GM12875 (cell line): ENCODE measurements around the gene TPRG1L.

Source experiments
- H3K4me3 ChIP-seq: one replicate; pipeline ENCODE4 v1.5.1; 2011; ENCODE audit warnings: low read depth, low read length, control low read depth
- CTCF ChIP-seq: IDR thresholded peaks from 2 replicates; pipeline ENCODE4 v1.5.1; 2011; ENCODE audit warnings: low read depth, mild to moderate bottlenecking, control low read depth, inconsistent platforms, low read length, moderate library complexity, borderline replicate concordance; ENCODE audit not compliant: insufficient read depth

The TPRG1L gene

DNA sequence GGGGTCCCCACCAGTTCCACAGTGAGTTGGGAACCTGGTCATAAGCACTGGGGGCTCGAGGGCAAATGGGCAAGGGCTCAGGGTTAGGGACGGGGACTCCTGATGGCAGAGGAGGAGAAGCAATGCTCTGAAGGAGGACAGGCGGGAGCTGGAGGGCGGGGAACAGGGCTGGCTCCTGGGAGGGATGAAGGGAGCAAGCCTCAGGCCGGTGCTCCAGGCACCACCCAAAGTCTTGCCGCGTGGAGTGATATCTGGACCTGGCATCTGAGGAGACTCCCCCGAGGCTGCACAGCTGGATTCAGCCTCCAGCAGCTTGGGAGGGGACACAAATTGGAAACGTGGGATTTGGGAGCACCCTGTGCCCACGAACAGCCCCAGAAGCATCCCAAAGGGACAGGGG, 24.5 kb upstream of the TPRG1L start:
- H3K4me3 ChIP-seq = no peak overlapping the region
- no peak for TF ChIP-seq CTCF

- H3K4me3 ChIP-seq = no peak overlapping the region
- no peak for TF ChIP-seq CTCF
These were observed 23.1 kb upstream of the TPRG1L start for GRCh38 chr1:3601743-3602142.

DNA sequence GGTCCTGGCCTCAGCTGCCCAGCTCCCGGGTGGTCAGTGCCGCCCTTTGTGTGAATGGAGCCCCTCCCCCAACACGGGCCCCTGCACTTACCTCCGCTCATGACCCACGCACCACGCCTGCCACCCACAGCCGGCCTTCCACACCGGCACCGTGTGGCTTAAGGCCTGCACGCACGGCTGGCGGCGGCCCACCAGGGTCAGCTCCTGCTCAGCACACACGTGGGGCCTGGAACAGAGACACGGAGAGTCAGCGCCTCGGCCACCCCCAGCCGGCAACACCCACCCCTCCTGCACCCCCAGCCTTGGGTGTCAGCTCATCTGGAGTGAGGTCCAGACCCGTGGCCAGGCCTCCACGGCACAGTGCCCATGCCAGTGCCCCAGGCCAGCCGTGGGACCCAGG, 22.4 kb upstream of the TPRG1L start:
- no peak overlapping the region for H3K4me3 ChIP-seq
- no peak for TF ChIP-seq CTCF

- no peak for TF ChIP-seq CTCF
- no peak overlapping the region for H3K4me3 ChIP-seq
These were observed 21.7 kb upstream of the TPRG1L start for GRCh38 chr1:3603156-3603555.

DNA sequence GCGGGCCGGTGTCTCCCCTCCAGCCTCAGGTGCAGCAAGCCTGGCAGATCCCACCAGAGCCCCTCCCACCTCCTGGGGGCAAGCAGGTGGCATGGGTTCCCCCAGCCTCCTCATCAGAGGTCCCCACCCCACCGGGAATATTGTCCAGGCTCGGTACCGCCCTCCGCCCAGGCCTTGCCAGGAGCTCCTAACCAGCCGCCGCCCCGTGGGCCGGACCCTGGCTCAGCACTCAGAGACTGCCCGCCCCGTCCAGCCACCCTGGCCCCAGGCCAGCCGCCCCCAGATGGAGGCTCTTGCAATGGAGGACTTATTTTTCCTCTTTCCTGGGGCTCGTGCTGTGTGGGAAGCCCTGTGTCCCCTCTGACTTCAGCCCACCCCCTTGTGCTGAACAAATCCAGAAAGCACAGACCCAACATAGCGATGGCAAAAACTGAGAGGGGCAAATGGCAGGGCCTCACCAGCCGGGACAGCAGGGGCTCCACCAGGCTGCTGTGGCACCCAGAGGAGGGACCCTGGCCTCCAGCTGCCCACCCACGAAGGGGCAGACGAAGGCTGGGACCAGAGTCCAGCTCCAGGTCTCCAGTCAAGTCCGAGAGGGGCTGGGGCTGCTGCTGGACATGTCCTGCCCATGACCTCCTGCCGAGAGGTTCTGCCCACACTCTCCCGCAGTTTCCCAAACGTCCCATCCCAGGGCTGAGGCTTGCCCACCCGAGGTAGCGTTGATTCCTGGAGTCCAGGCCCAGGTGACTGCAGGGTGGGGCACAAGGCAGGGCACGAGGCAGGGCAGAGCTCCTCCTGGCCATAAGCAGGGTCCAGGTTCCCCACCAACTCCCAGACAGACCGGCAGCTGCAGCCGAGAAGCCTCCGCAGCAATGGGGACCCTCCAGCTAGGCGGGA, 21.0 kb upstream of the TPRG1L start:
- H3K4me3 ChIP-seq = no peak overlapping the region
- TF ChIP-seq CTCF = no peak

DNA sequence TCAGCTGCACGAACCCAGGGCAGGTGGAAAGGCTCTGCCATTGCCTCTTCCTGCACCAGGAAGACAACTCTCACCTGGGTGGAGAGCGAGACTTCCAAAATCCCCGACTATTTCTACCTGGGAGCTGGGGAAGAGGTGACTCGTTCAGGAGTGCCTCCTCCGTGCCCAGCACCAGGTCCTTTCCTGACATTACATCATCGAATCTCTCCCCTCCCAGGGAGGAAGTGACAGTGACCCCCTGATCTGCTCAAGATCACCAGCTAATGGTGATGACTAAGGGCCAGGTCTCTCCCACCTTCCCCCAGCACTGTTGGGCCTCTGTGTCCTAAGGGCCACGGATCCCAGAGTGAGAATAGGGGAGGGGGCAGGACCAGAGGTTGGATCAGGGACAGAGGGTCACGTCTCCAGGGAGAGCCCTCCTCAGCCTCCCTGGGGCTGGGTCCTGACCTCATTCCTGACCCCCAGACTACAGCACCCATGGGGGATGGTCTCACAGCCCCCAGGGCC, 20.3 kb upstream of the TPRG1L start:
- no peak for TF ChIP-seq CTCF
- no peak overlapping the region for H3K4me3 ChIP-seq
